Osteoblast (primary cell): ENCODE data around the gene ASTN2. TPM values are rescaled to one million over a fixed set of nuclear protein-coding genes. Genes with fewer than 3 reads are reported as not detected.

Experiments used
- DNase-seq: peaks from one replicate; pipeline ENCODE4 v3.0.0; 2011; ENCODE audit warnings: low spot score, mixed read lengths; ENCODE audit not compliant: insufficient read length; ENCODE audit errors: missing footprints
- H2AFZ ChIP-seq: 2 replicates; pipeline ENCODE4 v1.6.0; 2011; ENCODE audit warnings: mild to moderate bottlenecking, low read length
- H3K27ac ChIP-seq: 2 replicates; pipeline ENCODE4 v1.5.1; 2011; ENCODE audit warnings: mild to moderate bottlenecking, low read depth, low read length, moderate library complexity
- H3K27me3 ChIP-seq: 2 replicates; pipeline ENCODE4 v1.6.0; 2012; ENCODE audit warnings: mild to moderate bottlenecking, control low read depth, inconsistent platforms, low read length, moderate library complexity; ENCODE audit not compliant: insufficient read depth
- H3K36me3 ChIP-seq: 2 replicates; pipeline ENCODE4 v1.5.1; 2011; ENCODE audit warnings: mild to moderate bottlenecking, low read length, control low read depth, moderate library complexity; ENCODE audit not compliant: insufficient read depth
- H3K4me1 ChIP-seq: 2 replicates; pipeline ENCODE4 v1.5.1; 2011; ENCODE audit warnings: mild to moderate bottlenecking, low read length, control low read depth, moderate library complexity; ENCODE audit not compliant: insufficient read depth
- H3K4me2 ChIP-seq: 2 replicates; pipeline ENCODE4 v1.6.0; 2011; ENCODE audit warnings: mild to moderate bottlenecking, low read length; ENCODE audit not compliant: insufficient read depth
- H3K4me3 ChIP-seq: fragments of 200-600 bp; sonication (generic); 3 replicates; pipeline ENCODE4 v1.5.1; 2012; ENCODE audit warnings: mild to moderate bottlenecking, low read length, inconsistent platforms; ENCODE audit not compliant: insufficient read depth
- H3K79me2 ChIP-seq: 2 replicates; pipeline ENCODE4 v1.6.0; 2012; ENCODE audit warnings: mild to moderate bottlenecking, low read length, control low read depth, inconsistent platforms; ENCODE audit not compliant: insufficient read depth
- H3K9me3 ChIP-seq: 2 replicates; pipeline ENCODE4 v1.5.1; 2011; ENCODE audit warnings: low read depth, low read length, control low read depth
- H4K20me1 ChIP-seq: 2 replicates; pipeline ENCODE4 v1.6.0; 2012; ENCODE audit warnings: mild to moderate bottlenecking, low read length, control low read depth; ENCODE audit not compliant: insufficient read depth
- total RNA-seq: library from RNA; depleted of rRNA; stranded (reverse); fragments of >200 nt; gene quantifications from 2 replicates; pipeline ENCODE4 v1.2.3, GENCODE V29; 2012
- TF ChIP-seq, protein P1 (sequence below): IDR thresholded peaks from 2 replicates; pipeline ENCODE4 v1.5.1; 2011; ENCODE audit warnings: mild to moderate bottlenecking, low read depth, low read length, moderate library complexity; ENCODE audit errors: extremely low read depth

The ASTN2 gene
- total RNA-seq, 1 donor, result 4.7 TPM

DNA sequence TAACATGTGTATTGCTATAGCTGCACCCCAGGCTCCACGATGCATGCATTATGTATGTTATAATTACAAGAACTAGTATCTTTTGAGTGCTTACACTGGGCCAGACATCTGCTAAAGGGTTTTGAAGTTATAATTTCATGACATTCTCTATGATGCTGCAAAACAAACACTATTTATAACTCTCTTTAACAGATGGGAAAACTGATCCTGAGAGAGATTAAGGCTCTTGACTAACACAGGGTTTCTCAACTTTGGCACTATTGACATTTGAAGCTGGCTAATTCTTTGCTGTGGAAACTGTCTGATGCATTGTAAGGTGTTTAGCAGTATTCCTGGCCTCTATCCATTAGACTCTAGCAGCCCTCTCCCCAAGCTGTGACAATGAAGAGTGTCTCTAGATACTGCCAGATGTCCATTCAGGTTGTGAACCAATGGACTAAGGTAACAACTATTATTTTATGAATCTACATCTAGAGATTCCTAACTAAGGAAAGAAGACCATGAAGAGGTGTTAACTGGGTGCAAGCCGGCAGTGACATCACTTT, 258.6 kb downstream of the ASTN2 start:
- Histone ChIP-seq H4K20me1 (no peaks in the 10 kb centered on the region), H3K4me2 (no peak overlapping the region), H3K27ac (no peak overlapping the region), H2AFZ (no peak overlapping the region), H3K79me2 (no peaks in the 10 kb centered on the region), H3K4me3 (no peak overlapping the region), H3K27me3 (no peaks in the 10 kb centered on the region), H3K4me1 (no peaks in the 10 kb centered on the region), H3K9me3 (no peaks in the 10 kb centered on the region), H3K36me3 (no peaks in the 10 kb centered on the region)
- TF ChIP-seq, protein P1, sequence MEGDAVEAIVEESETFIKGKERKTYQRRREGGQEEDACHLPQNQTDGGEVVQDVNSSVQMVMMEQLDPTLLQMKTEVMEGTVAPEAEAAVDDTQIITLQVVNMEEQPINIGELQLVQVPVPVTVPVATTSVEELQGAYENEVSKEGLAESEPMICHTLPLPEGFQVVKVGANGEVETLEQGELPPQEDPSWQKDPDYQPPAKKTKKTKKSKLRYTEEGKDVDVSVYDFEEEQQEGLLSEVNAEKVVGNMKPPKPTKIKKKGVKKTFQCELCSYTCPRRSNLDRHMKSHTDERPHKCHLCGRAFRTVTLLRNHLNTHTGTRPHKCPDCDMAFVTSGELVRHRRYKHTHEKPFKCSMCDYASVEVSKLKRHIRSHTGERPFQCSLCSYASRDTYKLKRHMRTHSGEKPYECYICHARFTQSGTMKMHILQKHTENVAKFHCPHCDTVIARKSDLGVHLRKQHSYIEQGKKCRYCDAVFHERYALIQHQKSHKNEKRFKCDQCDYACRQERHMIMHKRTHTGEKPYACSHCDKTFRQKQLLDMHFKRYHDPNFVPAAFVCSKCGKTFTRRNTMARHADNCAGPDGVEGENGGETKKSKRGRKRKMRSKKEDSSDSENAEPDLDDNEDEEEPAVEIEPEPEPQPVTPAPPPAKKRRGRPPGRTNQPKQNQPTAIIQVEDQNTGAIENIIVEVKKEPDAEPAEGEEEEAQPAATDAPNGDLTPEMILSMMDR, result no peak
- no peak for DNase-seq

DNA sequence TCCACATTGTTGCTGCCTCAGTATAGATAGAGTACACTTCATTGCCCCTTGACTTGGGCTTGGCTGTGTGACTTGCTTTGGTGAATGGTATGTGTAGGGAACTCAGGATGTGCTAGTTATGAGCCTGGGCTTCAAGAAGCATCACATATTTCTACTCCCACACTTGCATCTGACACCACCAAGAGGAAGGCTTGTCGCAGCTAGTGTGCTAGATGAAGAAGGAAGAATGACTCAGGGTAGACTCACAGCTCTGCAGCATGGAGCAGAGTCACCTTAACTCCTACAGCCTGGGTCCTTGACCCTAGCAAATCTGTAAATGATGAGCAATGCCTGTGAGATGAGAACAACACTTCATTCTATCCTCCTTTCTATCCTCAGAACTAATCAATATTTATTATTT, 261.8 kb downstream of the ASTN2 start:
- no peak overlapping the region for H3K27ac ChIP-seq
- no peak overlapping the region for H3K4me3 ChIP-seq
- no peaks in the 10 kb centered on the region for H4K20me1 ChIP-seq
- no peak overlapping the region for H3K4me2 ChIP-seq
- H3K79me2 ChIP-seq, result no peaks in the 10 kb centered on the region
- no peaks in the 10 kb centered on the region for H3K36me3 ChIP-seq
- TF ChIP-seq, protein P1, result no peak
- no peak for DNase-seq
- H2AFZ ChIP-seq, result no peak overlapping the region
- no peaks in the 10 kb centered on the region for H3K9me3 ChIP-seq
- no peaks in the 10 kb centered on the region for H3K27me3 ChIP-seq
- H3K4me1 ChIP-seq, result no peaks in the 10 kb centered on the region

DNA sequence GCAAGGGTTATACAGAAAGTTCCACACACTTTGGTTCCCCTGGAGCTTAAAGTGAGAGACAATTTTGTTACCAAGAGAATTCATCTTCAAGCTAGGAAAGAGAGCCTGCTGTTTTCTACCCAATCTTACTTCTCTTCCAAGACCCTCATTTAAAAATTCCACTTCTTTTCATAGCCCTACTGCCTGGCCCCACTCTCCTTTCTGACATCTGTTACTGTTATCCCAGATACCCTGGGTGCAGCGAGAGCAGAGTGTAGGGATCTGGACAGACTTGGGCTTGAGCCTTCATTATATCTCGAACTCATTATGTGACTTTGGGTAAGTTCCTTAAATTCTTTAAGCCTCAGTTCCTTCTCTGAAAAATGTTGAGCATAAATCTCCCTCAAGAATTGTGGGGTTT, 263.1 kb downstream of the ASTN2 start:
- H3K79me2 ChIP-seq, result no peaks in the 10 kb centered on the region
- no peak overlapping the region for H3K4me3 ChIP-seq
- H3K27me3 ChIP-seq, result no peaks in the 10 kb centered on the region
- TF ChIP-seq, protein P1, result no peak
- H3K27ac ChIP-seq, result no peak overlapping the region
- no peaks in the 10 kb centered on the region for H3K36me3 ChIP-seq
- H2AFZ ChIP-seq, result no peak overlapping the region
- H4K20me1 ChIP-seq, result no peaks in the 10 kb centered on the region
- no peaks in the 10 kb centered on the region for H3K9me3 ChIP-seq
- H3K4me2 ChIP-seq, result no peak overlapping the region
- no peaks in the 10 kb centered on the region for H3K4me1 ChIP-seq
- DNase-seq, result no peak

DNA sequence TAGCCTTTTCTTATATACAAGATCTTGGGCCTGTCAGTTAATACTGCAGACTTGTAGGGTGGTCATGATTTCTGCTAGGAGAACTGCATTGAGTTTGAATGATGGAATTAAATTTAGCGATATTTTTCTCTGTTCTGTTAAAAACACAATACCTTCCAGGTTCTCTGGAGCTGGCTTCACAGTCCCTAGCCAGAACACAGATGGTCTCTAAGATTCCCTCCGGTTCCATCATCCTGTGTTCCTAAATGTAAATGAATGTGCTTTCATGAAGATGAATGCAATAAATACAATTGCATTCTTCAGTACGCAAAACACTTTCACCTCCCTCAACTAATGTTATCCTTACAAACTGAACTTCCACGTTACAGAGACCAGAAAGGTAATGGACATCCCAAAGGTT, 264.9 kb downstream of the ASTN2 start:
- Histone ChIP-seq H4K20me1 (no peaks in the 10 kb centered on the region), H3K4me2 (no peak overlapping the region), H3K36me3 (no peaks in the 10 kb centered on the region), H3K27ac (no peak overlapping the region), H3K79me2 (no peaks in the 10 kb centered on the region), H3K9me3 (no peaks in the 10 kb centered on the region), H3K27me3 (no peaks in the 10 kb centered on the region), H2AFZ (no peak overlapping the region), H3K4me1 (no peaks in the 10 kb centered on the region), H3K4me3 (no peak overlapping the region)
- no peak for DNase-seq
- TF ChIP-seq, protein P1, result no peak
